HG03565 (cell line): ENCODE measurements around the gene PRG3.

ENCODE experiments used
- ATAC-seq: cut with Tn5 transposase; IDR thresholded peaks from one replicate; pipeline ENCODE4 v1.9.1; 2021; ENCODE audit warnings: mild to moderate bottlenecking, moderate library complexity; ENCODE audit not compliant: unreplicated experiment

PRG3 gene

DNA sequence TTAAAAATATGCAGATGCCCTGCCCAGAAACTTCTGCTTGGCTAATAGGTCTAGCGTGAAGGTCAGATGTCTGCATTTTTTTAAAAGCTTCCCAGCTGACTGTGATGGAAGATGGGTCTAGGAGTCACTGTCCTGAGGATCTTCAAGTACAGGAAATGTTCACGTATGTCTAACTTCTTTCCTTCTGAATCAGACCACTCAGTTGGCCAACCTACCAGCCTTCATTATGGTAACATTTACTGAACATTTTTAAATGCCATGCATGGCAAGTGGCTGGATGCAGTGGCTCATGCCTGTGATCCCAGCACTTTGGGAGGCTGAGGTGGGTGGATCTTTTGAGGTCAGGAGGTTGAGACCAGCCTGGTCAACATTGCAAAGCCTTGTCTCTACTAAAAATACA, 10.6 kb upstream of the PRG3 start:
- ATAC-seq: no peak

DNA sequence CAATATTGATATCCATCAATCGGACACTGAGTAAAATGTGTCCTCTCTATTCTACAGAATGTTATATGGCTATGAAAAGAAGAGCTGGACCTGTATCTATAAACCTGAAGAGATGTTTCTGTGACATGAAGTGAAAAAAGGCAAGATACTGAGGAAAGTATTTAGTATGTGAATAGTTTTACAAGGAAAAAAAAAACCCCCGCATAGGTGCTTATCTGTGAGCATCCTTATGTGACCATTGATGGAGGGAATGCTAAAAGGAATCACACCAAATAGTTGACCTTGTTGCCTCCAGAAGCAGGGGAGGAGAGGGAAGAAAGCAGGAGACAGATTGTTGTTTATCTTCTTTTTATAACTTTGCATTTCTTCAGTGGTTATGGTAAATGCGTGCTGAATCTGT, 10.2 kb upstream of the PRG3 start:
- ATAC-seq: no peak

DNA sequence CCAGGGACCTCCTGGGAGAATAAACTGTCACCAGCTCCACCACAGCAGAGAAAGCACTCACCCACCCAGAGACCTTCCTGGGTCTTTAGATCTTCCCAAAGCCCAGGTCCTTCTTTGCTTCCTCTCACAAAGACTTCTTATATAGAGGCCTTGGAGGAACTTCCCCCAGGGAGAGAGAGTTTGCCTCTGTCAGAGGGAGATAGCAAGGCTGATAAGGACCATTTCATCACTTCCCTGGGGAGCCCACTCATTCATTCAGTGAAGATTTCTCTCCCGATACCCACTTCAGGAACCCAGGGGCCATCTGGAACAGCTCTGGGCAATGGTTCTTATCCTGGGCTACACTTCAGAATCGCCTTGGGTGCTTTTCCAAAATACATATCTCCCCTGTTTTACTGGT, 9.6 kb upstream of the PRG3 start, which contains the start of gene PRG2:
TSS of gene PRG2 (minus strand) at position 116 of the 400 bp plus-strand sequence. CDS start 706 bp downstream, outside the sequence.
- ATAC-seq: no peak

DNA sequence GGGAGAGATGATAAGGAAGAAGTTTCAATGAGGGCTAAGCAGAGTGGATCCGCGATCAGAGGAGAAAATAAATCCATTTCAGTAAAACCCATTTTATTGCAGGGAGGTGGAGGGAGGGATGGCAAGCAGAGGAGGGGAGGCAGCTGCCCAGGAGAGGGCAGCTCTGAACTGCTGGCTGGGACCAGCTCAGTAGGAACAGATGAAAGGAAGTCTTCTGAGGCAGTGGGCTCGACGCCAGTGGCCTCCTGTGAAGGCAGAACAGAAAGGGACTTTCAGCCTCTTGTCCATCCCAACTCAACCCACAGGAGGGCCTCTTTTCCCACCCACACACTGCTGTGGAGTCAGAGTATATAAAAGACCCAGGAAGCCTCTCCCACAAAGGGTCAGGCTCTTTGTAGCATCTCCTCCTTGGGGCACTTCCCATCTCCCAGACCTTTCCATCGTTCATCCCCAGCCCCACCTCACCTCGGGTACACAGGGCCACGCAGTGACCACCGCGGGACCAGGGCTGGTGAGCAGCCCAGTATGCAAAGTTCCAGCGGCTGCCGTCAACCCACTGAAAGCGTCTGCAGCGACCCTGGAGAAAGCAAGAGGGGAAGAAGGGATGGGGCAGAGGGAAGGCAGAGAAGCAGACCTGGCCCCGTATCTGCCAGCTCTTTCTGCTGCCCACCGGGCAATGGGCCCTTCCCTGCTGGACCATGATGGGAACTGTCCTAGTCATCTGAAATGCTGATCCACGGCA, 6.5 kb upstream of the PRG3 start:
- no peak for ATAC-seq

DNA sequence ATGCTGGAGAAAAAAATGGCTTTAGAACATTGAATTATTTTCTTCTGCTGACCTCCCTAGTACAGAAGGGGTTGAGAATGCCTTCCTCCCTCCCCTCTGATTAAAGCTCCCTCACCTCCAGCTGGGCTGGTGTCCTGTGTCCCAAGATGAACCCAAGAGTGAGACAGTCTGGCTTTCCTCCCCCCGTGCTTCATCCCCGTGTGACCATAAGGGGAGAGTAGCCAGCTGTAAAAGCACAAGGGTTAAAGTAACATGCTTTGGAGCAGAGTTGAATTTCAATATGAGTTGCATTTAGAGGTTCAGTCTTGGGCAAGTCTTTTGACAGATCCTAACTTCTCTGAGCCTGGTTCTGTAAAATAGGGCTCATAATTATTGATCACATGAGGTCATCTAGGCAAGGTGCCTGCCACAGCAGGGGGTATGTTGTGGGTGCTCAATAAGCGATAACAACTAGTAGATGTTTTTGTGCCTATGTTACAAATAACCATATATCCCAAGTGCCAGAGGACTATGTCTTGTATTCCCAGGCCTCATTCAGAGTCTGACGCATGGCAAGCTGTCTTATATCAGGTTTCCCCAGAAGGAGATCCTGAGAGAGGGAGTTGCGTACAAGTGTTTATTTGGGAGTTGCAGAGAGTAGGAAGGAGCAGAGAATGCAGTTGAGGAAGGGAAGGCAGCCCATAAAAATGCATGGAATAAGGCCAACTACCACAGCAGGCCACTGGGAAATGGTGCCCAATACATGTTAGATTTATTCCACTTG, 5.4 kb upstream of the PRG3 start:
- ATAC-seq: no peak

DNA sequence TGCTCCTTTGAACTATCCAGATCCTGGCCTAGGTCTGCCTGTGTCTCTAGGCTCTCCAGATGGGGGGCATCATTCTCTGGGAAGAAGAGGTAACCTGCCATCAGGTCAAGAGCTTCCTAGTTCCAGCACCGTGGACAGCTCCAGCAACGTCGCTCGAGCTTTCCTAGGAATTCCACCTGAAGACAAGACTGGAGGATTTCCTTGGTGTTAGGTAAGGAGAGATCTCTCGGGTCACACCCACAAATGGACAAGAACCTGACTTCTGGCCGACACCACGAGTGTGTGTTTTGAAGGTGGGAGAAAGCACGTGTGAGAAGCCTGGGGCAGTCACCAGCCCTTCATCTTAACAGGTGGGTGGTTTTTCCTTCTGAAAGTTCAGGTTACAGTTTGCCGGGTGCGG, 1.2 kb downstream of the PRG3 start:
- ATAC-seq: no peak

DNA sequence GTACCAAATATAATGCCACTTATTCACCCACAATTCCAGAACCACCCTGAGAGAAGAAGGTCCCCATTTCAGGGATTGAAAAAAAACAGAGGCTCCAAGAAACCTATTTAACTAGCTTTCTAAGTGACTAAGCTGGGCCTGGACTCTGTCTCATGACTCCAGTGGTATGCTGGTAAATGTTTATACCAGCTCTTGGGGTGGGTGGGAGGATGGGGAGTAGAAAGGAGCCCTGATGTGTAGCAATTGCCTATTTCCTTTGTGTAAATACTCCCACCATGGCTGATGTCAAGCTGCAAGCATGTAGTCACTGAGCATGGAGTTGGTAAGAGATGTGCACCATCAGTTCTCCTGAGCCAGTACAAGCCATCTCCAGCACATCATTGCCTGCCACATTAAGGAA, 2.8 kb downstream of the PRG3 start:
- ATAC-seq: no peak

DNA sequence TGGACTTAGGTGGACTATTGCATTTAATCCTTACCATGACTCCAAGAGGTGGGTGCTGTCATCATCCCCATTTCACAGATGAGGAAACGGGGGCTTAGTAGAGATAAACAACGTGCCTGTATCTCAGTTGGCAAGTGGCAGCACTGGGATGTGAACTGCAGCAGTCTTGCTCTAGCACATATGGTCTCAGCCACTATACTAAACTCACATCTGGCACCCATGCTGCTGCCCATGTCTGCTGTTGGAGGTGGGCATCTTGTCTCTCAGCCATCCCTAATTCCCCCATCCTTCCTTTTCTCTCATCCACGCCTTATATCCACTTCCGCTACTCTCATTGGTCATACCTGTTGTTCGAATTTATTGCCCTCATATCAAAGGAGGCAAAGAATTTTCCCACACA, 3.8 kb downstream of the PRG3 start:
- no peak for ATAC-seq

DNA sequence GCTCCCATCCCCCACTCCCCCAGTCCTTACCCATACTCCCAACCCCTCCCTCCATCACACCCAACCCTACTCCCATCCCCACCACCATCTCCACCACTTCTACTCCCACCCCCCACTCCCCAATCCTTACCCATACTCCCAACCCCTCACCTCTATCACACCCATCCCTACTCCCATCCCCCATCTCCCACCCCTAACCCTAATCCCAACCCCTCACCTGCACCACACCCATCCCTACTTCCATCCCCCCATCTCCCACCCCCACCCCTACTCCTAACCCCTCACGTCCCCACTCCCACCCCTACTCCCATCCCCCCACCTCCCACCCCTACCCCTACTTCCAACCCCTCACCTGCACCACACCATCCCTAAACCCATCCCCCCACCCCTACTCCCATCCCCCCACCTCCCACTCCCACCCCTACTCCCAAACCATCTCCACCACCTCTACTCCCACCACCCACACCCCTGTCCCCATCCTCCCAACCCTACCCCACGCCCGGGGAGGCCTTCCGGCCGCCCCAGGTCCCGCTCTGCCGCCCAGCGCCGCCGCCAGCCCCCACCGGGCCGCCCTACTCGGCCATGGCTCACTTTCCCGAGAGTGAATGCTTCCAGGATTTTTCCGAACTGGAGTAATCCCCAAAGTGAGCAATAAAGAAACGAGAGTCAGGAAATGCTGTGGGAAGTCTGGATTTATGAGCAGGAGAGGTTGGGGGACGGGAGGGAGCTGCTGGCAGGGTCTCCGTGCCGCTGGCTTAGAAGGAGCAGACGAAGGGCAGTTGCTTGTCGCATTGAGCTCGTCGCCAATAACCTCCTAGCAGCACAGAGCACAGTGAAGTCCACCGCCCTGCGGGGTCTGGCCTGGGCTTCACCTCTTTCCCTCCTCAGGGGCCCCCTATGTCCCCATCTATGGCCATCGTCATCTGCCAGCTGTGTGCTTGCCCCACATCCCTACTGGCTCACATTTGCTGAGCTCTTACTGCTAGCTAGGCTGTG, 4.6 kb downstream of the PRG3 start:
- ATAC-seq: no peak

DNA sequence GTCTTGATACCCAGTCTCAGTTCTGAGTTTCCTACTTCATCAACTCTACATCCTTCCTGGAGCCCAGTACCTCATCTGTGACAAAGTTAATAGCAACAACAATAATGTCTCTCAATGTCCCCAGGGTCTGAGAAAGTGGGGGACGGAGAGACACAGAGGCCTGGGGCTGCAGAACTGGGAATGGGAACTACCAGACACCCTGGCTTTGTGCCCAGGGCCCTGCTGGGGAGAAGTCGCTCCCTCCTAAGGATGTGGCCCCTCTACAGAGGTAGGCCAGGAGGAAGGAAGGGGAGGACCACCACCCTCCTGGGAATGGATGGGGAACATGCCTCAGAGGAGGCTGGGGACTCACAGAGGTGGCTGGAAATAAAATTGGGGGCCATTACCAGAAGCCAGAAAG, 5.5 kb downstream of the PRG3 start:
- ATAC-seq: no peak

DNA sequence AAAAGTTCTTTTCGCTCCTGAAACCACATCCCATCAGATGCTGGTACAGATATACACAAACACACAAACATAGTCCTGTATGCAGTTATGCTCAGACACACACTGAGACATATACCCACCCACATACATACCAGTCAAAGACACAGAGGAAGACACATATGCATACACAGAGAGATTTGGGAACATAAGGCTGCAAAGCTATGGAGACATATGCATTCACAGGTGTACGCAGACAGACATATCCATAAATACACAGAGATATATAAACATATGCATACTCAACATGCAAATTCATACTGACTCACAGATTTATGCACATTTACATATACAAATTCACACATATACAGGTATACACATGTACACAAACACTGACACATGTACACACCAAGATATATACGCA, 6.0 kb downstream of the PRG3 start:
- ATAC-seq: no peak

DNA sequence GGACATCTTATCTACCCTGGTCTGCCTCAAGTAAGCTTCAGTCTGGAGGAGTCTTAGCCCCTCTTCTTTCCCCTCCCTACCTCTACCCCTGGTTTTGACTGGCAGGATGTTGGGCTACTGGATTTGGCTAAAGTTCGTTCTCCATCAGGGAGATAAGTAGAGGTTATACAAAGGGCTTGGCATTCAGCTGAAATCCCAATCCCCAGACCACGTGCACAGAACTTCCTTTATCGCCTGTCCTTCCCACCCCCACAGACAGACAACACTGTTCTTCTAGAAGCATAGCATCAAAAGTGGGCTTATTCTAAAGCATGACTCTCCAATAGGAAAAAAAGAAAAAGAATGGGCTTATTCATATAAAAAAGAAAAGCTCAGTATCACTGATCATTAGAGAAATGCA, 7.8 kb downstream of the PRG3 start:
- ATAC-seq: no peak

DNA sequence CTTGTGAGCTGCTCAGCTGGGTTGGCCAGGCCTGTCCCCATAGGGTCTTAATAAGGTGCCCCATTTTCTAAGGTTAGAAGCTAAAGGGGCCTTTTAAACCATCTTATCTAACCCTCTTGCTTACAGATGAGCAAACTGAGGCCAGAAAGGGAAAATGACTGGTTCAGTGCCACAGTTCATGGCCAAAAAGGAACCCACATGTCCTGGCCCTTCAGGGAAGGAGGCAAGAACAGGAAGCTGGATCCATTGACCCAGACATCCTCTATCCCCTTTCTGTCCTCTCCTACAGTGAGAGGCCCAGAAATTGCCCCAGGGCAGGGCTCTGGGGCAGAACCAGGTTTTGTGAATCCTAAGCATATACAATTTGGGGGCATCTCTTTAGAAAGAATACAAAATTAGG, 10.0 kb downstream of the PRG3 start:
- ATAC-seq: no peak

DNA sequence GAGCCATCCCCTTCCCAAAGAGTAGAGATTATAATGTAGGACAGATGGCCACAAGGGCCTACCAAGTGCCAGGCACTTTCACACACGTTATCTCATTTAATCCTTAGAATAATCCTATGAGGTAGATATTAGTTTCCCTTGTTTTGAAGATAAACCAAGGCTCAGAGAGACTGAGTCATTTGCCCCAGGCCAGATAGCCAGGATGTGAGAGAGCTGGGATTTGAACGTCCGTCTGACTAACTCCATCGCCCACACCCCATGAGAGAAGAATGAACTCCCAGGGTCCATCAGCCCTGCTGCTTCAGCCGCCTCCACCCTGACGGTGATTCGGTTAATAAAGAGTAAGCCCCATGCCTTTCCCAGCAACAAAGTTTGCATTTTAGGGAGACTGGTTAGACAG, 10.7 kb downstream of the PRG3 start:
- no peak for ATAC-seq

DNA sequence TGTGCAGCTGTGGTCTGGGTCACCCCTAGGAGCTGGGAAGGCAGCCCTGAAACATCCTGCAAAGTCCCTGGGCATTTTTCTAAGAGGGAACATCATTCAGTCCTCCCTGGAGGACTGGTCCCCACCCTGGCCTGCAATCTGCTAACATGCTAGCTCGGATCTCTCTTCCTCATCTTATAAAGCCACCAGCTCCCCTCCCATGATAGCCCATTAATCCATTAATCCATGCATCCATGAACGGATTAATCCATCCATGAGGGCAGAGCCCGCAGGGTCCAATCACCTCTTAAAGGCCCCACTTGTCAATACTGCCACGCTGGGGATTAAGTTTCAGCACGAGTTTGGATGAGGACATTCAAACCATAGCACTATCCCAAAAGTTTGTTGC, 12.1 kb downstream of the PRG3 start:
- no peak for ATAC-seq

DNA sequence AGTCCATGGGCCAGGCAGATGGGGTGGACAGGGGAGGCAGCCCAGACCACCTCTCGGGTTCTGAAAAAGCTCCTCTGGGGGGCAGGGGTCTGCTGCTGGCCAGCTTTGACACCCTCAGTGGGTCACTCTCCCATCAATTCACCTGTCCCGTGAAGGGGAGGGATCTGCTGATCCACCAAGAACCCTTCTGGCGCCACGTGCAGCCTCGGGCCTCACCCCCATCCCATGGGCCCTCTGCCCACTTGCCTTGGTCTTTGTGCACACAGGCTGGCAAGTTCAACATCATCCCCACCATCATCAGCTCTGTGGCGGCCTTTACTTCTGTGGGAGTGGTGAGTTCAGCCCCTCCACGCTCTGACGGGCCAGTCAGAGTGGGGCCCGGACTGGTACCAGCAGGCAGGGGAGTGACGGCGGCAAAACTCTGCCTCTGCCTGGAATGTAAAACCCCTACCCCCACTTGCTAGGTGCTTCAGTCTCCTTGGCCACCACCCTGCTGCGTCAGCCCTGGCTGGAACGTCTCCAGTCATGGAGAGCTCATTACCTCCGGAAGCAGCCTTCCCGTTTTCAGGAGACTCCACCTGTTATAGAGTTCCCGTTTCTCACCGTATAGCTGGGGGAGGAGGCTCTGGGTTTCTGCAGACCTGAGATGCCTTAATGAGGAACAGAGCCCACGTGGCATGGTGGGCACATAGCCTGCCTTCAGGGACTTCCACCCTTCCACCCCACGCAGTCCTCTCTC, 12.7 kb downstream of the PRG3 start:
- no peak for ATAC-seq

DNA sequence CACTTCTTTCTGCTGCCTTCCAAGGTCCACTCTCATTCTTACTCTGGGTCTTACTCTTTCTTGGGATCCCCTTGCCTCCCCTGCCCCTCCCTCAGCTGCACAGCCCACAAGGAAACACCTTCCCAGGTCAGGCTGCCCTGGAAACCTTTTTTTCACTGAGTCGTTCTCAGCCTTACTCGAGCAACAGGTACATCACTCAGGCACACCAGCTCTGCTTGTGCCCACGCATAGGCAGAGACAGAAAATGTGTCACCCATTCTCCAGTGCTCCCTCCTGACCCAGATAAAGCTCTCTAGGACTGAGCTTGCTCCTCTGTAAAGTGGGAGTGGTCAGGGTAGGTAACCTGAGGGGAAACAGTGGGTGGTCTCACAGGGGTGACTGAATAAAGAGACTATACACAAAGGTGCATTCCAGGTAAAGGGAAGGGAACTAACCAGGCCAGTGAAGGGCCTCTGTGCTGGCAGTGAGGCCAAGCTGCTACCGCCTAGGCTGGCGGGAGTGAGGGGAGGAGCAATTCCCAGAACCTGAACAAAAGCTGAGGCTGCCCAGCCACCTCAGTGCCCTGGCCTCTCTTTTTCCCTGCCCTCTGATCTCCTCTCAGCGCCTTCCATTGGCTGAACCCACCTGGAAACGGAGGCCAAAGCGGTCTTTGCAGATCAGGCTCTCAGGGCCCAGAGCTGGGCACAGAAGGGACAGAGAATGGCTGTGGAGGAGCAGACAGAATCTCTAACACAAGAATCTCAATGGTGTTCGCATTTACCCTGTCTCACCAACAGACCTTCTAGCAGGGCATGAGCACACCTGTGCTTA, 15.9 kb downstream of the PRG3 start:
- ATAC-seq: no peak

DNA sequence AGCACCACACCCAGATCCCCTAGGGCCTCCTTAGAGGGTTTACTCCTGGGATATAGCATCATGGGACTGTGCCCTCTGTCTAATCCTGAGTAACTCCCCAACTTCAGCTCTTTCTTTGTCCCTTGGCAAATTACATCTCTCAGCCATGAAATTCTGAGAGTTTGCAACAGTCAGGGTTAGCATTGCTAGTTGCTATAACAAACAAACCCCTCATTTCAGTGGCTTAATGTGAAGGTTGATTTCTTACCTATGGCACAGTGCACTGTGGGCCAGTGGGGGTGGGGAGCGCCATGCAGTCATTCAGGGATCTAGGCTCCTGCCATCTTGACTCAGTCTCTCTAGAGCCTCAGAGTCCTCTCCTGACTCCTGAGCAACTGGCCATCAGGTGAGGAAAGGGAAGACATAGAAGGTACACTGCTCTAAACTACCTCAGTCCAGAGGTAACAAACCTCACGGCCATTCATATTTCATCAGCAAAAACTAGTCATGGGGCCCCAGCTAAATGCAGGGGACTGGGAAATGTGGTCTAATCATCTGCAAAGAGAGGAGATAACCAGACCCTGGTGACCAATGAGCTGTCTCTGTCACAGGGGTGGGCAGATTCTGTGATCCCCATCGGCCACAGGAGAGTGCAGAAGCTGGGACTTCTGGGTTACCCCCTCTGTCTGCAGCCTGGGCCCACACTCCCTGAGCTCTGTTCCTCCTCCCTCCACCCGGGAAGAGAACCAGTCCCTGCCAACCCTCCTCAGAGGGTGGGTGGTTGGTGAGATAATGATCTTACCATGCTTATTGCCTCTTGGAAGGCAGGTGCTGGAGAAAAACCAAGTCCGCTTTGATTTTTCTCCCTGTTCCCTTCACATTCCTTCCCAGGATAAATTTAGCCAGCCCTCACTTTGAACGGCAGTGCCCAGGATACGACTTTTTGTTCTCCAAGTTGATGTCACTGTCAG, 17.5 kb downstream of the PRG3 start:
- no peak for ATAC-seq

DNA sequence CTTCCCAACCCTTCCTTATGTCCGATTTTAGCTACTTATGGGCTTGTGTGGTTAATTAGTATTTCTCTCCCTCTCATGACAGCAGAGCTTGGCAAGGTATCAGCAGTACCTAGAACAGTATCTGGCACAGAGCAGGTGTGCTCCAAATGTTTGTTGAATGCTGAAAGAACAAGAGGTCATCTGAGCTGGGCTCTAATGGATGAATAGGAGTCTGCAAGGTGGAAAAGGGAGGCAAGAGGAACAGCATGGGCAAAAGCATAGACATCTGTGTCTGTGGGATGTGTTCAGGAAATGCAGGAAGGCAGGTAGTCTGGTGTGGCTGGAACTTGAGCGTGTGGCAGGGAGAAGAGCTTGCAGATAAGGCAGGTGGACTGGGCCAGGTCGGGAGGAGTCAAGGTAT, 19.0 kb downstream of the PRG3 start:
- no peak for ATAC-seq
